Fibroblast of villous mesenchyme (primary cell): ENCODE results near the gene NRBP1. TPM values are rescaled to one million over a fixed set of nuclear protein-coding genes. Genes with fewer than 3 reads are reported as not detected.

Source experiments
- DNase-seq: peaks from one replicate; pipeline ENCODE4 v3.0.0-alpha.2; 2010; ENCODE audit warnings: low read depth
- H3K4me3 ChIP-seq: 2 replicates; pipeline ENCODE4 v1.5.1; 2011; ENCODE audit warnings: low read depth, mild to moderate bottlenecking, low read length
- CTCF ChIP-seq: IDR thresholded peaks from 2 replicates; pipeline ENCODE4 v1.5.1; 2012; ENCODE audit warnings: low read depth, mild to moderate bottlenecking, low read length; ENCODE audit not compliant: insufficient read depth
- total RNA-seq: library from RNA; depleted of rRNA; stranded (reverse); fragments of >200 nt; gene quantifications from 2 replicates; pipeline ENCODE4 v1.2.3, GENCODE V29; 2012

Gene NRBP1
- total RNA-seq, 1 donor = 125 TPM

GRCh38 chr2:27453968-27454367 is 25.5 kb downstream of the NRBP1 start:
- no peak overlapping the region for H3K4me3 ChIP-seq
- no peak for DNase-seq
- no peak for TF ChIP-seq CTCF

- H3K4me3 ChIP-seq = no peak overlapping the region
- no peak for TF ChIP-seq CTCF
- no peak for DNase-seq
These were observed 32.7 kb downstream of the NRBP1 start for GRCh38 chr2:27461118-27461517.

GRCh38 chr2:27464443-27464842 is 36.0 kb downstream of the NRBP1 start:
- H3K4me3 ChIP-seq = no peak overlapping the region
- no peak for DNase-seq
- TF ChIP-seq CTCF = no peak

GRCh38 chr2:27471961-27472360 is 43.5 kb downstream of the NRBP1 start:
- H3K4me3 ChIP-seq = no peak overlapping the region
- no peak for DNase-seq
- no peak for TF ChIP-seq CTCF

GRCh38 chr2:27485496-27485895 is 57.1 kb downstream of the NRBP1 start:
- no peak for DNase-seq
- H3K4me3 ChIP-seq = no peak overlapping the region
- TF ChIP-seq CTCF = no peak

- H3K4me3 ChIP-seq = peak overlapping the region; percentile 88
- DNase-seq = peak; percentile 27
- TF ChIP-seq CTCF = peak; percentile 27
These were observed 60.7 kb downstream of the NRBP1 start for GRCh38 chr2:27489118-27489497.
